H1 (cell line): ENCODE data around the gene CSGALNACT2. TPM values are rescaled to one million over a fixed set of nuclear protein-coding genes. Genes with fewer than 3 reads are reported as not detected.
A peak's percentile ranks its signal among the peaks of the same experiment; 100 is the strongest.

Source experiments
- CTCF ChIA-PET: fragments of 300-600 bp; sonication (Branson Sonifier 250); formaldehyde crosslinking; loops from one replicate; lab custom pipeline; 2021; ENCODE audit not compliant: partially characterized antibody; lab: Charles Lee
- POLR2A ChIA-PET: fragments of 300-600 bp; sonication (Branson Sonifier 250); formaldehyde crosslinking; loops from one replicate; lab custom pipeline; 2021; ENCODE audit warnings: inconsistent platforms; ENCODE audit not compliant: partially characterized antibody; lab: Charles Lee
- DNase-seq, 2 experiments: peaks; one replicate each; pipeline versions ENCODE4 v3.0.0 to v3.0.0-alpha.2; 2010 to 2022; ENCODE audit warnings: low spot score in 2 of 2, low read depth in 1 of 2, mixed read lengths in 1 of 2
- FAIRE-seq: peaks from 2 replicates; lab custom pipeline; 2011; peaks lifted over from hg19 to GRCh38; lab: Jason Lieb, UNC
- H2AFZ ChIP-seq: 2 replicates; pipeline ENCODE4 v1.8.1; 2012; ENCODE audit warnings: low read length, inconsistent platforms
- H2AK5ac ChIP-seq: 2 replicates; pipeline ENCODE4 v1.6.1; 2013; ENCODE audit warnings: low read depth, low read length
- H2BK120ac ChIP-seq: replicated peaks from 2 replicates; pipeline ENCODE3; 2013; ENCODE audit warnings: low read depth, low read length, inconsistent platforms
- H2BK12ac ChIP-seq: 2 replicates; pipeline ENCODE4 v1.6.1; 2013; ENCODE audit warnings: low read depth, low read length
- H2BK15ac ChIP-seq: 2 replicates; pipeline ENCODE4 v1.6.1; 2013; ENCODE audit warnings: low read length
- H2BK20ac ChIP-seq: 2 replicates; pipeline ENCODE4 v1.6.1; 2013; ENCODE audit warnings: low read length
- H2BK5ac ChIP-seq: 2 replicates; pipeline ENCODE4 v1.6.1; 2013; ENCODE audit warnings: low read depth, low read length
- H3K14ac ChIP-seq: 2 replicates; pipeline ENCODE4 v1.6.1; 2013; ENCODE audit warnings: inconsistent platforms; ENCODE audit not compliant: insufficient read length
- H3K18ac ChIP-seq: 2 replicates; pipeline ENCODE4 v1.6.1; 2013; ENCODE audit warnings: low read length; ENCODE audit errors: extremely low read depth
- H3K23ac ChIP-seq: 2 replicates; pipeline ENCODE4 v1.6.1; 2013; ENCODE audit warnings: inconsistent platforms; ENCODE audit not compliant: insufficient read length
- H3K23me2 ChIP-seq: 2 replicates; pipeline ENCODE4 v1.6.1; 2013; ENCODE audit warnings: low read depth, low read length
- H3K27ac ChIP-seq: 2 replicates; pipeline ENCODE4 v1.6.1; 2011; ENCODE audit warnings: low read depth, low read length, inconsistent platforms
- H3K27me3 ChIP-seq, 4 experiments: replicated peaks in 1 of 4; 1 replicate in 1 of 4; 2 replicates in 3 of 4; pipeline versions ENCODE4 v1.6.1 to v1.8.1; 2011 to 2013; ENCODE audit warnings: low read length in 3 of 4, mild to moderate bottlenecking in 3 of 4, inconsistent platforms in 2 of 4, mixed read lengths in 2 of 4, moderate library complexity in 1 of 4; ENCODE audit not compliant: control insufficient read depth in 3 of 4, insufficient read depth in 3 of 4; ENCODE audit errors: extremely low read depth in 1 of 4
- H3K36me3 ChIP-seq, 4 experiments: 2 replicates each; pipeline versions ENCODE4 v1.6.1 to v1.8.1; 2011 to 2013; ENCODE audit warnings: mild to moderate bottlenecking in 4 of 4, low read length in 3 of 4, moderate library complexity in 2 of 4, control low read depth in 1 of 4, inconsistent platforms in 1 of 4; ENCODE audit not compliant: insufficient read depth in 4 of 4, control insufficient read depth in 2 of 4
- H3K4ac ChIP-seq: replicated peaks from 2 replicates; pipeline ENCODE3; 2013; ENCODE audit warnings: low read length, low read depth, mixed read lengths, inconsistent platforms; ENCODE audit not compliant: insufficient read length
- H3K4me1 ChIP-seq, 4 experiments: replicated peaks in 1 of 4; 1 replicate in 1 of 4; 2 replicates in 3 of 4; pipeline versions ENCODE4 v1.6.1 to v1.8.1; 2011 to 2013; ENCODE audit warnings: low read length in 3 of 4, inconsistent platforms in 2 of 4, mixed read lengths in 1 of 4; ENCODE audit not compliant: insufficient read depth in 4 of 4, control insufficient read depth in 3 of 4
- H3K4me2 ChIP-seq, 2 experiments: 2 replicates each; pipeline versions ENCODE4 v1.6.1 to v1.8.1; 2011 to 2013; ENCODE audit warnings: low read depth in 2 of 2, low read length in 2 of 2, control low read depth in 1 of 2, inconsistent platforms in 1 of 2, mild to moderate bottlenecking in 1 of 2; ENCODE audit not compliant: insufficient read depth in 1 of 2
- H3K4me3 ChIP-seq, 4 experiments: fragments of 200-600, 300-600 bp in 1 of 4; sonication (generic), shearing (Covaris generic), sonication (Bioruptor Twin) in 1 of 4; 2 replicates each; pipeline versions ENCODE4 v1.5.1 to v1.8.1; 2011 to 2016; ENCODE audit warnings: low read length in 4 of 4, low read depth in 3 of 4, control low read depth in 2 of 4, inconsistent platforms in 2 of 4, mild to moderate bottlenecking in 2 of 4, mixed read lengths in 1 of 4, moderate library complexity in 1 of 4; ENCODE audit not compliant: insufficient read depth in 2 of 4; ENCODE audit errors: extremely low read depth in 1 of 4
- H3K56ac ChIP-seq: replicated peaks from 2 replicates; pipeline ENCODE3; 2013; ENCODE audit warnings: low read depth, mild to moderate bottlenecking, mixed read lengths, low read length, inconsistent platforms; ENCODE audit not compliant: insufficient read length
- H3K79me1 ChIP-seq: 2 replicates; pipeline ENCODE4 v1.6.1; 2013; ENCODE audit warnings: low read depth, low read length, control low read depth
- H3K79me2 ChIP-seq, 2 experiments: 2 replicates each; pipeline versions ENCODE4 v1.6.1 to v1.8.1; 2012 to 2013; ENCODE audit warnings: low read length in 2 of 2, mild to moderate bottlenecking in 2 of 2, inconsistent platforms in 1 of 2; ENCODE audit not compliant: insufficient read depth in 2 of 2, control insufficient read depth in 1 of 2
- H3K9ac ChIP-seq, 4 experiments: replicated peaks in 1 of 4; 1 replicate in 1 of 4; 2 replicates in 3 of 4; pipeline versions ENCODE4 v1.6.1 to v1.8.1; 2011 to 2013; ENCODE audit warnings: low read depth in 3 of 4, low read length in 3 of 4, control low read depth in 2 of 4, mild to moderate bottlenecking in 2 of 4, moderate library complexity in 2 of 4, inconsistent platforms in 1 of 4; ENCODE audit errors: extremely low read depth in 1 of 4
- H3K9me3 ChIP-seq, 2 experiments: 2 replicates each; pipeline versions ENCODE4 v1.6.1 to v1.8.1; 2012 to 2013; ENCODE audit warnings: mild to moderate bottlenecking in 2 of 2, moderate library complexity in 2 of 2, control low read depth in 1 of 2, inconsistent platforms in 1 of 2, low read depth in 1 of 2, low read length in 1 of 2, mixed read lengths in 1 of 2; ENCODE audit not compliant: insufficient read depth in 2 of 2
- H4K20me1 ChIP-seq, 2 experiments: replicated peaks in 1 of 2; 2 replicates each; pipeline versions ENCODE3 to v1.8.1; 2011 to 2013; ENCODE audit warnings: inconsistent platforms in 2 of 2, low read length in 2 of 2, mild to moderate bottlenecking in 1 of 2; ENCODE audit not compliant: insufficient read depth in 2 of 2, control insufficient read depth in 1 of 2
- H4K5ac ChIP-seq: 2 replicates; pipeline ENCODE4 v1.6.1; 2013; ENCODE audit warnings: low read length, low read depth, mixed read lengths, inconsistent platforms; ENCODE audit not compliant: insufficient read length
- H4K8ac ChIP-seq: 2 replicates; pipeline ENCODE4 v1.8.0; 2013; ENCODE audit warnings: mild to moderate bottlenecking, moderate library complexity, low read length, inconsistent platforms; ENCODE audit not compliant: insufficient read depth; ENCODE audit errors: extremely low read depth
- H4K91ac ChIP-seq: replicated peaks from 2 replicates; pipeline ENCODE3; 2013; ENCODE audit warnings: low read length, mixed read lengths, inconsistent platforms; ENCODE audit not compliant: insufficient read length
- CHD1 ChIP-seq: IDR thresholded peaks from 2 replicates; pipeline ENCODE4 v1.6.1; 2012; ENCODE audit warnings: low read depth, low read length, improper control_type of control experiment
- EGR1 ChIP-seq: IDR thresholded peaks from 2 replicates; pipeline ENCODE4 v1.6.1; 2011; ENCODE audit warnings: low read depth, low read length, borderline replicate concordance
- JUN ChIP-seq: IDR thresholded peaks from 2 replicates; pipeline ENCODE4 v1.6.1; 2011; ENCODE audit warnings: low read depth, mild to moderate bottlenecking, improper control_type of control experiment, low read length
- KDM5A ChIP-seq: fragments of 200-600 bp; IDR thresholded peaks from 2 replicates; pipeline ENCODE4 v1.7.1; 2012; ENCODE audit warnings: mild to moderate bottlenecking, low read length, inconsistent platforms, mixed read lengths
- POLR2A ChIP-seq, 2 experiments: IDR thresholded peaks; 1 replicate in 1 of 2; 2 replicates in 1 of 2; pipeline ENCODE4 v1.6.1; 2011; ENCODE audit warnings: low read depth in 2 of 2, low read length in 2 of 2, mild to moderate bottlenecking in 2 of 2; ENCODE audit errors: control extremely low read depth in 1 of 2
- POLR2AphosphoS5 ChIP-seq: IDR thresholded peaks from 2 replicates; pipeline ENCODE4 v1.6.1; 2011; ENCODE audit warnings: low read depth, low read length
- SIRT6 ChIP-seq: IDR thresholded peaks from one replicate; pipeline ENCODE4 v1.7.1; 2012; ENCODE audit warnings: low read length, inconsistent platforms
- TAF7 ChIP-seq: optimal IDR thresholded peaks from 2 replicates; pipeline ENCODE3; 2011; ENCODE audit warnings: low read depth, mild to moderate bottlenecking, inconsistent platforms, low read length, moderate library complexity, borderline replicate concordance
- TEAD4 ChIP-seq: IDR thresholded peaks from 2 replicates; pipeline ENCODE4 v1.6.1; 2012; ENCODE audit warnings: low read depth, low read length, inconsistent platforms, mixed read lengths
- YY1 ChIP-seq: IDR thresholded peaks from 2 replicates; pipeline ENCODE4 v1.6.1; 2011; ENCODE audit warnings: low read depth, mild to moderate bottlenecking, low read length
- WGBS, 2 experiments: shearing (Covaris generic) in 1 of 2; methylation state at CpG; one replicate each; pipeline versions ENCODE4 v1.1.6 to v1.1.7; 2013 to 2015; ENCODE audit warnings: low lambda C conversion rate in 2 of 2, mixed read lengths in 2 of 2, inconsistent platforms in 1 of 2, low coverage in 1 of 2, missing lambda C conversion rate in 1 of 2; ENCODE audit not compliant: insufficient replicate concordance in 2 of 2, insufficient coverage in 1 of 2, insufficient read length in 1 of 2; ENCODE audit errors: extremely low coverage in 1 of 2, missing lambda C conversion rate in 1 of 2; 5-methylcytosine and 5-hydroxymethylcytosine counted together
- polyA plus RNA-seq, 7 experiments: library from polyadenylated mRNA; depleted of rRNA in 3 of 7; stranded (reverse) in 5 of 7; unstranded in 2 of 7; fragments of >200 nt in 5 of 7; fragments of 200-250 nt in 2 of 7; gene quantifications; 1 replicate in 5 of 7; 2 replicates in 1 of 7; 4 replicates in 1 of 7; pipeline versions ENCODE4 v1.2.1 to v1.2.3, GENCODE V29; 2011 to 2013; ENCODE audit warnings: missing spikeins in 2 of 7, mixed read lengths in 2 of 7
- total RNA-seq: library from RNA; stranded (reverse); fragmentation: NEBNext Ultra II Directional; extraction: Animal tissue kit (Norgen Biotek cat#: 25700); gene quantifications from 2 replicates; pipeline ENCODE4 v1.2.1, GENCODE V29; 2021
- TF ChIP-seq, protein P1 (sequence below), 3 experiments: IDR thresholded peaks; 1 replicate in 2 of 3; 2 replicates in 1 of 3; pipeline versions ENCODE4 v1.5.1 to v1.6.1; 2011; ENCODE audit warnings: low read length in 3 of 3, mild to moderate bottlenecking in 3 of 3, inconsistent platforms in 2 of 3, low read depth in 1 of 3, moderate library complexity in 1 of 3; ENCODE audit not compliant: insufficient read depth in 1 of 3; ENCODE audit errors: control extremely low read depth in 1 of 3

The CSGALNACT2 gene
- total and polyA plus RNA-seq, 2 of the 8 experiments (the other 6 are each of a cell fraction or from before 2014, with no cell fraction given), result 2.6 to 5.3 TPM

DNA sequence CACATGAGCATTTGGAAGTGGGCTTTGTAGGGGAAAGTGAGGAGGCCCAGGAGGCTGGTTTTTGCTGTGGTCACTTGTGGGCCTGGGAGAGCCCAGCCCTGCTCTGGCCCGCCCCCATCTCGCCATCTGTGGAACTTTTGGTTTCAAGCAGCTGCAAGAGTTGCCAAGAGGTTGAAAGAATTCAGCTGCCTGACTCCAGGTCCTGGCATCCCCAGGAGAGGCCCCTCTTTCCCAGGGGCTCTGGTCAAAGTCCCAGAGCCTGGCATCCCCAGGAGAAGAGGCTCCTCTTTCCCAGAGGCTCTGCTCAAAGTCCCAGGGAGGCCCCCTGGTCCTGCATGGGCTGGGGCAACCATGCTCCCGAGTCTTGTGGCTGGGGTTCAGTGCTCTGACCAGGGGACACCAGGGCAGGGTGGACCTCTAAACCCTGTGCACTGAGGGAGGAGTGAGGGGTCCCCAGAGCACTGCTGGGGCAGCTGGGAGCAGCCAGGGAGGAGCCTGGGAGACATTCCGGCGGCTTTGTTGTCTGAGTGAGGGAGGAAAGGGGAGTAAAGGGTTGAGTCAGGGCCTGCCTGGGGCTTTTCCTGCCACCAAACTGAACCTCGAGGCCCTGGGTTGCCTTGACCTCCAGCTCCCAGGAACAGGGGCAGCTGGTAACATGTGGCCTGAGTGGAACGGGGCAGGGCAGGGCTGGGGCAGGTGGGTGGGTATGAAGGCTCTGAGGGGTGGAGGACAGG, 27.7 kb upstream of the CSGALNACT2 start:
- CTCF ChIA-PET, result interaction anchor here (0.8 to 2.9 kb wide), 3 partner anchors 31 to 245 kb away, joined by 3 to 10 read pairs (median 3); no protein-coding TSS in a partner anchor
- no peaks in the 10 kb centered on the region for H3K79me1 ChIP-seq
- H4K5ac ChIP-seq, result no peak overlapping the region
- H3K4me1 ChIP-seq, result peaks cover 0 to 4% (median 0%) of the 10 kb centered on the region in 4 experiments; a peak in 2 of 7 replicates
- H3K4me2 ChIP-seq, result no peak overlapping the region
- FAIRE-seq (no peak), DNase-seq (no peak)
- no peak overlapping the region for H3K23ac ChIP-seq
- no peak overlapping the region; the same call in 1 of the 2 replicates for H2AK5ac ChIP-seq
- POLR2A ChIA-PET, result interaction anchor here (0.6 to 0.8 kb wide), 2 partner anchors 77 to 328 kb away, joined by 3 to 4 read pairs; partner anchors contain the start of gene BMS1
- no peak overlapping the region for H3K56ac ChIP-seq
- H3K27ac ChIP-seq, result no peak overlapping the region
- no peaks in the 10 kb centered on the region for H3K27me3 ChIP-seq
- H4K20me1 ChIP-seq, result no peaks in the 10 kb centered on the region
- no peaks in the 10 kb centered on the region for H3K23me2 ChIP-seq
- 88% methylated on average over 5 of the region's 7 CpGs; no CpG with 5 or more reads in 1 of the 2 experiments for WGBS, 2 experiments
- no peak overlapping the region for H2BK5ac ChIP-seq
- H2BK20ac ChIP-seq, result no peak overlapping the region
- no peak overlapping the region for H3K14ac ChIP-seq
- H3K79me2 ChIP-seq, result no peaks in the 10 kb centered on the region
- no peak overlapping the region for H3K4me3 ChIP-seq
- no peak overlapping the region for H2BK12ac ChIP-seq
- no peak overlapping the region for H2BK120ac ChIP-seq
- H4K8ac ChIP-seq, result peak overlapping the region; percentile 43; the same call in 1 of the 2 replicates
- no peak overlapping the region for H2BK15ac ChIP-seq
- H3K4ac ChIP-seq, result no peak overlapping the region
- no peak overlapping the region for H3K9ac ChIP-seq
- no peaks in the 10 kb centered on the region for H3K9me3 ChIP-seq
- no peak overlapping the region for H3K18ac ChIP-seq
- no peak overlapping the region for H2AFZ ChIP-seq
- H3K36me3 ChIP-seq, result no peaks in the 10 kb centered on the region
- H4K91ac ChIP-seq, result no peak overlapping the region
- TF ChIP-seq CHD1 (no peak), SIRT6 (no peak), YY1 (no peak), EGR1 (no peak), POLR2AphosphoS5 (no peak), TEAD4 (no peak), POLR2A (IDR thresholded peaks at IDR 0.05; ENCODE audit: control extremely low read depth in 1 of 2, low read depth in 2 of 2, low read length in 2 of 2) (no peak), KDM5A (no peak), JUN (no peak), TAF7 (no peak)
- TF ChIP-seq, protein P1, sequence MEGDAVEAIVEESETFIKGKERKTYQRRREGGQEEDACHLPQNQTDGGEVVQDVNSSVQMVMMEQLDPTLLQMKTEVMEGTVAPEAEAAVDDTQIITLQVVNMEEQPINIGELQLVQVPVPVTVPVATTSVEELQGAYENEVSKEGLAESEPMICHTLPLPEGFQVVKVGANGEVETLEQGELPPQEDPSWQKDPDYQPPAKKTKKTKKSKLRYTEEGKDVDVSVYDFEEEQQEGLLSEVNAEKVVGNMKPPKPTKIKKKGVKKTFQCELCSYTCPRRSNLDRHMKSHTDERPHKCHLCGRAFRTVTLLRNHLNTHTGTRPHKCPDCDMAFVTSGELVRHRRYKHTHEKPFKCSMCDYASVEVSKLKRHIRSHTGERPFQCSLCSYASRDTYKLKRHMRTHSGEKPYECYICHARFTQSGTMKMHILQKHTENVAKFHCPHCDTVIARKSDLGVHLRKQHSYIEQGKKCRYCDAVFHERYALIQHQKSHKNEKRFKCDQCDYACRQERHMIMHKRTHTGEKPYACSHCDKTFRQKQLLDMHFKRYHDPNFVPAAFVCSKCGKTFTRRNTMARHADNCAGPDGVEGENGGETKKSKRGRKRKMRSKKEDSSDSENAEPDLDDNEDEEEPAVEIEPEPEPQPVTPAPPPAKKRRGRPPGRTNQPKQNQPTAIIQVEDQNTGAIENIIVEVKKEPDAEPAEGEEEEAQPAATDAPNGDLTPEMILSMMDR (IDR thresholded peaks at IDR 0.05; ENCODE audit: control extremely low read depth in 1 of 3, insufficient read depth in 1 of 3, low read depth in 1 of 3, low read length in 3 of 3), result no peak
